Measurements from ENCODE around the gene MTCL1. TPM values are rescaled to one million over a fixed set of nuclear protein-coding genes. Genes with fewer than 3 reads are reported as not detected.

MTCL1 gene
- total and polyA plus RNA-seq, 2 of the 8 experiments (the other 6 are each of a cell fraction or from before 2014, with no cell fraction given) = 16.6 to 60.8 TPM

DNA sequence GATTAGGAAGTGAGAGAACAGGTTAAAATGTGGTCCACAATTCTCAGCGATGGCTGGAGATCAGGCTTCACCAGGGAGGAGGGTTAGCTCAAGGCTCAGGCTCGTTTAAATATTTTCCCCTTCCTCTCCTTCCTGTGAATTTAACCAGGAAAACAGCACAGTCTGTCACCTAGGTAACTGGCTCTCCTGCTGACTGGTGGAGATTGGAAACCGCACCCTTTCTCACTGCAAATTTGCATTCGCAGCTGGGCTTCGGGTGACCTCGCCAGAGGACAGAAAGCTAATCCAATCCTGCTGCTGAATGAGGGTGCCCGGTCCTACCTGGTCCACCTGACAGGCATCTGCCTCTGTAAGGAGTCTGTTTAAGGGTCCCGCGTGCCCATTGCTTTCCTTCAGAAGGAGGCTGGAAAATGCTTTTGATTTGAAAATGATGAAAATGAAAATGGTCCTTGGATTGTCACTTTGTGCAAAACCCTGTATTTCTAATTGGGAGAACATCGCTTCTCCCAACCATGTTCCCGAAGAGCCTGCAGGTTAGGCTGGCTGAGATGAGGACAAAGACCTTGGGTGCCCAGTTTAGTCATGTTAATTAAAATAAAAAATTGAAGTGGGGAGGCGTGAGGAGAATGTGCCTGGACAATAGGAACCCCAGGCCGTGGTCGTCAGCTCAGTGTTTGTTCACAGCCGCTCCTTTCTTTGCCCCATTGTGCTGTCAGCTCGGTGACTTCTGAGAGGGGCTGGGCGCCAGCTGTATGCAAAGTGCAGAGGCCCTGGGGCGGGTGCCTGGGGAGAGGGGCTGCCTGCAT is 43.4 kb upstream of the MTCL1 start (continued):
- no peak for TF ChIP-seq SP1 (IDR thresholded peaks at IDR 0.05; ENCODE audit: low read depth, low read length)
- no peak for TF ChIP-seq SP2 (IDR thresholded peaks at IDR 0.05; ENCODE audit: low read length)
- no peak for TF ChIP-seq YY1 (IDR thresholded peaks at IDR 0.05; ENCODE audit: low read depth, low read length)
- TF ChIP-seq, protein P1, sequence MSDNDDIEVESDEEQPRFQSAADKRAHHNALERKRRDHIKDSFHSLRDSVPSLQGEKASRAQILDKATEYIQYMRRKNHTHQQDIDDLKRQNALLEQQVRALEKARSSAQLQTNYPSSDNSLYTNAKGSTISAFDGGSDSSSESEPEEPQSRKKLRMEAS (IDR thresholded peaks at IDR 0.05) = peak; percentile 14
- TF ChIP-seq EZH2 (IDR thresholded peaks at IDR 0.05; ENCODE audit: low read depth, low read length, severe bottlenecking) = no peak
- no peak for TF ChIP-seq ATF3 (IDR thresholded peaks at IDR 0.05; ENCODE audit: insufficient read depth, low read depth, low read length)
- no peak for TF ChIP-seq CHD1 (IDR thresholded peaks at IDR 0.05; ENCODE audit: low read depth, low read length)
- no peak for TF ChIP-seq SUZ12 (IDR thresholded peaks at IDR 0.05; ENCODE audit: low read length)
- TF ChIP-seq, protein P2, sequence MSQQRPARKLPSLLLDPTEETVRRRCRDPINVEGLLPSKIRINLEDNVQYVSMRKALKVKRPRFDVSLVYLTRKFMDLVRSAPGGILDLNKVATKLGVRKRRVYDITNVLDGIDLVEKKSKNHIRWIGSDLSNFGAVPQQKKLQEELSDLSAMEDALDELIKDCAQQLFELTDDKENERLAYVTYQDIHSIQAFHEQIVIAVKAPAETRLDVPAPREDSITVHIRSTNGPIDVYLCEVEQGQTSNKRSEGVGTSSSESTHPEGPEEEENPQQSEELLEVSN (IDR thresholded peaks at IDR 0.05) = no peak
- TF ChIP-seq BCL11A (IDR thresholded peaks at IDR 0.05; ENCODE audit: low read depth in 2 of 2, low read length in 2 of 2) = no peak
- TF ChIP-seq POU5F1 (IDR thresholded peaks at IDR 0.05; ENCODE audit: low read depth, low read length) = no peak
- no peak for TF ChIP-seq CTCF (IDR thresholded peaks at IDR 0.05; ENCODE audit: control extremely low read depth in 1 of 3, insufficient read depth in 1 of 3, low read depth in 1 of 3, low read length in 3 of 3)
- no peak for TF ChIP-seq RBBP5 (IDR thresholded peaks at IDR 0.05; ENCODE audit: borderline replicate concordance, low read depth, low read length)
- TF ChIP-seq RAD21 (IDR thresholded peaks at IDR 0.05 in 1 of 2, conservative IDR thresholded peaks at IDR 0.05 in 1 of 2; ENCODE audit: low read depth in 2 of 2, low read length in 2 of 2) = no peak
- no peak; a peak in 1 of 3 replicates for TF ChIP-seq POLR2A (IDR thresholded peaks at IDR 0.05; ENCODE audit: control extremely low read depth in 1 of 2, low read depth in 2 of 2, low read length in 2 of 2)
- TF ChIP-seq SAP30 (IDR thresholded peaks at IDR 0.05; ENCODE audit: insufficient read depth, insufficient replicate concordance, low read length) = no peak
- 0 out of 4 replicates have a peak, but pooled peaks of 1 of the 2 experiments have one; percentile 58 for TF ChIP-seq HDAC2 (IDR thresholded peaks at IDR 0.05; ENCODE audit: borderline replicate concordance in 1 of 2, low read depth in 2 of 2, low read length in 2 of 2)
- no peak for TF ChIP-seq GTF2F1 (IDR thresholded peaks at IDR 0.05; ENCODE audit: borderline replicate concordance, low read depth, low read length)
- TF ChIP-seq TAF7 (optimal IDR thresholded peaks at IDR 0.05; ENCODE audit: borderline replicate concordance, low read depth, low read length) = no peak
